HG02763 (cell line): ENCODE results near the gene CISH.

ENCODE experiments used
- ATAC-seq: cut with Tn5 transposase; IDR thresholded peaks from one replicate; pipeline ENCODE4 v1.9.1; 2021; ENCODE audit warnings: mild to moderate bottlenecking, moderate library complexity; ENCODE audit not compliant: unreplicated experiment

CISH gene

GRCh38 chr3:50637945-50638344 lies 26.4 kb upstream of the CISH start:
- ATAC-seq: no peak

- no peak for ATAC-seq
These were observed 25.4 kb upstream of the CISH start for GRCh38 chr3:50637011-50637410.

- ATAC-seq: no peak
These were observed 23.5 kb upstream of the CISH start for GRCh38 chr3:50635066-50635465.

GRCh38 chr3:50633230-50633790 lies 21.7 kb upstream of the CISH start:
- no peak for ATAC-seq

GRCh38 chr3:50632450-50632849 lies 20.9 kb upstream of the CISH start:
- no peak for ATAC-seq

- ATAC-seq: no peak
These were observed 19.3 kb upstream of the CISH start for GRCh38 chr3:50630877-50631276.

GRCh38 chr3:50630394-50630793 lies 18.8 kb upstream of the CISH start:
- ATAC-seq: no peak

GRCh38 chr3:50628601-50629000 lies 17.0 kb upstream of the CISH start:
- no peak for ATAC-seq

GRCh38 chr3:50627407-50628051 lies 16.0 kb upstream of the CISH start:
- ATAC-seq: no peak

- no peak for ATAC-seq
These were observed 14.8 kb upstream of the CISH start for GRCh38 chr3:50626401-50626800.

GRCh38 chr3:50625231-50626182 lies 13.9 kb upstream of the CISH start:
- no peak for ATAC-seq

- no peak for ATAC-seq
These were observed 13.1 kb upstream of the CISH start for GRCh38 chr3:50624634-50625033.

GRCh38 chr3:50623840-50624474 lies 12.4 kb upstream of the CISH start:
- ATAC-seq: peak; percentile 44

- ATAC-seq: no peak
These were observed 11.3 kb upstream of the CISH start for GRCh38 chr3:50622881-50623280.

GRCh38 chr3:50620820-50621219 lies 9.2 kb upstream of the CISH start:
- no peak for ATAC-seq

- no peak for ATAC-seq
These were observed 8.8 kb upstream of the CISH start for GRCh38 chr3:50620420-50620819.

GRCh38 chr3:50617911-50618481 lies 6.4 kb upstream of the CISH start:
- ATAC-seq: no peak

- ATAC-seq: peak; percentile 2
These were observed 5.7 kb upstream of the CISH start, which contains the start of gene MAPKAPK3 for GRCh38 chr3:50617096-50617791. Gene MAPKAPK3, plus strand, starts transcription at chr3:50617151. Its CDS starts 415 bp downstream, at chr3:50617566.

- peak; percentile 71 for ATAC-seq
These were observed 5.2 kb upstream of the CISH start for GRCh38 chr3:50616770-50617095.

- peak; percentile 30 for ATAC-seq
These were observed 4.6 kb upstream of the CISH start for GRCh38 chr3:50616003-50616769.
